ENCODE measurements around the gene DNAJC22. TPM values are rescaled to one million over a fixed set of nuclear protein-coding genes. Genes with fewer than 3 reads are reported as not detected.

DNAJC22 gene
- total RNA-seq, 2 experiments from 2014 or later, result 0.16 to 0.76 TPM

DNA sequence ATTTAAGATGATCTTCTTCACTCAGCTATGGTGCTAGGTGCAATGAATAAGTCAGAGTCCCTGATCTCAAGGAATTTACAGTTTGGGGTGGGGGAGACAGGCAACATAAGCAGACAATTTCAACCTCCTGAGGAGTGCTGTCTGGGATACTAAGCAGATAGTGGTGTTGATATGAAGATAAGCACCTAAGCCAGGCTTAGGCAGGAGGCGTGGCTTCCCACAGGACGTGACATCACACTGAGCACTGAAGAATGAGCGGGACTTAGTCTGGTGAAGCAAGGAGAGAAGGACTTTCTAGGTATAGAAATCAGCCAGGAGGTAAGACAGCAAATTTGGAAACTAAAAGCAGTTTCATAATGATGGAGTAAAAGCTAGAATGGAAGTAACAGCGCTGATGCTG lies 44.9 kb upstream of the DNAJC22 start:
- H3K9me3 ChIP-seq (ENCODE audit: low read length), result no peaks in the 10 kb centered on the region
- no peak overlapping the region for H2AFZ ChIP-seq (ENCODE audit: low read length)
- POLR2A ChIA-PET, result interaction anchor here (0.6 kb wide), 1 partner anchor 323 kb away, joined by 7 read pairs; no protein-coding TSS in a partner anchor

DNA sequence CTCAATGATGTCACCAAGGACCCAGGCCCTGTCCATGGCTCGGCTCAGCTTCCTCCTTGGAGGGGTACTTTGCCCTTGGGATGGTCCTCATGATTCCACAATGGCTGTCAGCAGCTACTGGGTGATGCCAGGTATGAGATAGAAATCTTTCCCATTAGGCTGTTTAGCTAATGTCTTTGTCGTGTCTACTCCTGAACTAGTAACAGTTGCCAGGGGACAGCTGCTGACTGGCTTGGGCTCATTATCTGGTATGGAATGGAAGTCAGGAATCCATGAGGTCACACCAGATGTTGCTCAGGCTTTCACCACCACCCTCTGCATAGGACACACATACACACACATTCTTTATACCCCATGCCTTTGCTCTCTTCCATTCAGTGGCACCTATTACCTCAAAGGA lies 42.5 kb upstream of the DNAJC22 start:
- Histone ChIP-seq H2AFZ (ENCODE audit: low read length) (no peak overlapping the region), H3K9me2 (ENCODE audit: insufficient read depth, low read length) (no peaks in the 10 kb centered on the region), H3K27ac (ENCODE audit: low read depth, low read length, poor library complexity, severe bottlenecking) (no peak overlapping the region), H3K4me2 (ENCODE audit: low read length) (no peak overlapping the region), H4K20me1 (ENCODE audit: insufficient read depth, low read length) (no peaks in the 10 kb centered on the region), H3K4me1 (ENCODE audit: insufficient read depth, low read length, poor library complexity, severe bottlenecking) (no peaks in the 10 kb centered on the region), H3K36me3 (ENCODE audit: insufficient read depth, low read length) (no peaks in the 10 kb centered on the region), H3K9me3 (ENCODE audit: low read length) (no peaks in the 10 kb centered on the region), H3K79me2 (ENCODE audit: insufficient read depth, low read depth, low read length) (no peaks in the 10 kb centered on the region), H3K4me3 (ENCODE audit: low read depth, low read length, poor library complexity, severe bottlenecking) (no peak overlapping the region)
- CTCF ChIA-PET (ENCODE audit: unreplicated experiment), result no interaction called here
- intact Hi-C loops (cut with micrococcal nuclease; ENCODE audit: unreplicated experiment), result no loop called here
- POLR2A ChIA-PET, result interaction anchor here (0.6 kb wide), 1 partner anchor 89 kb away, joined by 8 read pairs; no protein-coding TSS in a partner anchor
- no peak for DNase-seq (ENCODE audit: low spot score)
- no TSS peak for BruUV-seq (replicated peaks)
- TF ChIP-seq CTCF (conservative IDR thresholded peaks at IDR 0.05; ENCODE audit: low read length), result no peak
- TF ChIP-seq EZH2phosphoT487 (IDR thresholded peaks at IDR 0.05; ENCODE audit: borderline replicate concordance, low read depth, low read length), result no peak

More for the DNA sequence above, 44.9 kb upstream of the DNAJC22 start:
- no peak for DNase-seq (ENCODE audit: low spot score)
- Histone ChIP-seq H3K36me3 (ENCODE audit: insufficient read depth, low read length) (no peaks in the 10 kb centered on the region), H3K4me2 (ENCODE audit: low read length) (no peak overlapping the region), H3K9me2 (ENCODE audit: insufficient read depth, low read length) (no peaks in the 10 kb centered on the region), H4K20me1 (ENCODE audit: insufficient read depth, low read length) (no peaks in the 10 kb centered on the region), H3K4me3 (ENCODE audit: low read depth, low read length, poor library complexity, severe bottlenecking) (no peak overlapping the region), H3K79me2 (ENCODE audit: insufficient read depth, low read depth, low read length) (no peaks in the 10 kb centered on the region), H3K4me1 (ENCODE audit: insufficient read depth, low read length, poor library complexity, severe bottlenecking) (peaks cover 5% of the 10 kb centered on the region), H3K27ac (ENCODE audit: low read depth, low read length, poor library complexity, severe bottlenecking) (no peak overlapping the region)
- TF ChIP-seq EZH2phosphoT487 (IDR thresholded peaks at IDR 0.05; ENCODE audit: borderline replicate concordance, low read depth, low read length) (no peak), CTCF (conservative IDR thresholded peaks at IDR 0.05; ENCODE audit: low read length) (no peak)
- intact Hi-C loops (cut with micrococcal nuclease; ENCODE audit: unreplicated experiment), result no loop called here
- CTCF ChIA-PET (ENCODE audit: unreplicated experiment), result no interaction called here
- BruUV-seq (replicated peaks), result no TSS peak

DNA sequence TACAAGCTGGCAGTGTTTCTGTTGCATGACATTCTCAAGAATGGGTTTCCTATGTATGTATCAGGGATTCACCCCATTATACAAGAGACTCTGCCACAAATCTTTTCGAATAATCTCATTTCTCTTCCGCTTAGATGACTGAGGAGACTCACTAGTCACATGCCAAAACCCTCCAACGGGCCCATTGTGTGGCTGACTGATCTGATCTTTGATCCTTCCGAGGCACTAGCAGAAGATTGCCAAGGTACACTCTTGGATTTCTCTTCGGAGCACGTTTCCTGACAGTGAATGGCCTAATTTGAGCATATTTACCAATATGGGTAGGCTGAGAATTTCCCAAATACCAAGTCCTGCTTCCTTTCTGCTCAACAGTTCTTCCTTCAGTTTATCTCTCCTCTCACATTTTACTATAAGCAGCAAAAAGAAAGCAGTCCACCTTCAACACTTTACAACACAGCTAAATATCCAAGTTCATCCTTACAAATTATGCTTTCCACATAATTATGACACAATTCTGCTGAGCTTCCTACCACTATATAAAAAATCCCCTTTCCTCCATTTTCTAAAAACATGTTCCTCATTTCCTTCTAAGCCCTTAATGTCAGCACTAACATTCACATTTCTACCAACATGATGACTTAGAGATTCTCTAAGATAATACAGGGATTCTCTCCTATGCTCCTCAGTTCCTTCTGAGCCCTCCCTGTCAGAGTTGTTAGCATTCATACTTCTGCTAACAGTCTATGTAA lies 40.8 kb upstream of the DNAJC22 start:
- Histone ChIP-seq H3K79me2 (ENCODE audit: insufficient read depth, low read depth, low read length) (no peaks in the 10 kb centered on the region), H3K36me3 (ENCODE audit: insufficient read depth, low read length) (no peaks in the 10 kb centered on the region), H3K9me3 (ENCODE audit: low read length) (no peaks in the 10 kb centered on the region), H3K4me3 (ENCODE audit: low read depth, low read length, poor library complexity, severe bottlenecking) (no peak overlapping the region), H3K4me1 (ENCODE audit: insufficient read depth, low read length, poor library complexity, severe bottlenecking) (no peaks in the 10 kb centered on the region), H2AFZ (ENCODE audit: low read length) (no peak overlapping the region), H3K9me2 (ENCODE audit: insufficient read depth, low read length) (no peaks in the 10 kb centered on the region), H4K20me1 (ENCODE audit: insufficient read depth, low read length) (no peaks in the 10 kb centered on the region), H3K27ac (ENCODE audit: low read depth, low read length, poor library complexity, severe bottlenecking) (no peak overlapping the region), H3K4me2 (ENCODE audit: low read length) (no peak overlapping the region)
- CTCF ChIA-PET (ENCODE audit: unreplicated experiment), result no interaction called here
- DNase-seq (ENCODE audit: low spot score), result no peak
- POLR2A ChIA-PET, result interaction anchor here (1.6 kb wide), 1 partner anchor 17 kb away, joined by 4 read pairs; the partner anchor contains the start of gene TROAP
- BruUV-seq (replicated peaks), result no TSS peak
- intact Hi-C loops (cut with micrococcal nuclease; ENCODE audit: unreplicated experiment), result no loop called here
- TF ChIP-seq CTCF (conservative IDR thresholded peaks at IDR 0.05; ENCODE audit: low read length) (no peak), EZH2phosphoT487 (IDR thresholded peaks at IDR 0.05; ENCODE audit: borderline replicate concordance, low read depth, low read length) (no peak)
